IMR-90 (cell line): Measurements from ENCODE around the gene HTT. TPM values are rescaled to one million over a fixed set of nuclear protein-coding genes. Genes with fewer than 3 reads are reported as not detected.

Experiments
- ATAC-seq: fragments of 200-7000 bp; cut with Tn5 transposase; 2 replicates; pipeline ENCODE4 v1.9.1; 2020; ENCODE audit warnings: low read depth, mild to moderate bottlenecking, moderate library complexity
- BruUV-seq: library from RNA; stranded (reverse); fragments of 400-500 nt; replicated peaks from 2 replicates; lab custom pipeline; 2021; lab: Mats Ljungman, UMichigan
- CTCF ChIA-PET: fragments of 300-600 bp; formaldehyde crosslinking; extraction: SDS; loops from one replicate; lab custom pipeline; 2021; ENCODE audit warnings: antibody characterized with exemption; lab: Yijun Ruan, JAX
- POLR2A ChIA-PET: fragments of 300-600 bp; sonication (Branson Sonifier 250); formaldehyde crosslinking; loops from one replicate; lab custom pipeline; 2022; ENCODE audit warnings: antibody characterized with exemption; ENCODE audit not compliant: unreplicated experiment; lab: Charles Lee
- DNase-seq: peaks from one replicate; pipeline ENCODE4 v3.0.0; 2013
- H2AFZ ChIP-seq: replicated peaks from 2 replicates; pipeline ENCODE3; 2013; ENCODE audit warnings: low read length, mild to moderate bottlenecking; ENCODE audit not compliant: poor library complexity
- H2AK5ac ChIP-seq: 2 replicates; pipeline ENCODE4 v1.6.1; 2013; ENCODE audit warnings: low read depth, low read length, inconsistent platforms
- H2AK9ac ChIP-seq: replicated peaks from 2 replicates; pipeline ENCODE3; 2013; ENCODE audit warnings: mild to moderate bottlenecking, low read depth, low read length, moderate library complexity; ENCODE audit not compliant: poor library complexity
- H2BK120ac ChIP-seq: 2 replicates; pipeline ENCODE4 v1.6.1; 2013; ENCODE audit warnings: low read depth, low read length, inconsistent platforms
- H2BK15ac ChIP-seq: 3 replicates; pipeline ENCODE4 v1.6.1; 2013; ENCODE audit warnings: low read depth, low read length, inconsistent platforms
- H2BK20ac ChIP-seq: 2 replicates; pipeline ENCODE4 v1.6.1; 2013; ENCODE audit warnings: low read depth, mild to moderate bottlenecking, inconsistent platforms, low read length, moderate library complexity
- H2BK5ac ChIP-seq: 2 replicates; pipeline ENCODE4 v1.6.1; 2013; ENCODE audit warnings: mild to moderate bottlenecking, low read depth, low read length, inconsistent platforms; ENCODE audit not compliant: poor library complexity, severe bottlenecking
- H3K14ac ChIP-seq: replicated peaks from 2 replicates; pipeline ENCODE4 v1.6.1; 2013; ENCODE audit warnings: low read depth, low read length, inconsistent platforms
- H3K18ac ChIP-seq: 2 replicates; pipeline ENCODE4 v1.6.1; 2013; ENCODE audit warnings: low read depth, low read length, control low read depth
- H3K23ac ChIP-seq: 2 replicates; pipeline ENCODE4 v1.6.1; 2013; ENCODE audit warnings: low read depth, low read length, inconsistent platforms
- H3K27ac ChIP-seq: 2 replicates; pipeline ENCODE4 v1.5.1; 2013; ENCODE audit warnings: mild to moderate bottlenecking, control low read depth, low read length; ENCODE audit not compliant: insufficient read depth
- H3K27me3 ChIP-seq: 2 replicates; pipeline ENCODE4 v1.6.1; 2013; ENCODE audit warnings: low read length; ENCODE audit not compliant: control insufficient read depth, insufficient read depth
- H3K36me3 ChIP-seq: 2 replicates; pipeline ENCODE4 v1.6.1; 2013; ENCODE audit warnings: low read length, mixed read lengths; ENCODE audit not compliant: control insufficient read depth, insufficient read depth
- H3K4ac ChIP-seq: 2 replicates; pipeline ENCODE4 v1.6.1; 2013; ENCODE audit warnings: low read depth, low read length, inconsistent platforms
- H3K4me1 ChIP-seq: 2 replicates; pipeline ENCODE4 v1.6.1; 2013; ENCODE audit warnings: low read length, mixed read lengths; ENCODE audit not compliant: control insufficient read depth, insufficient read depth
- H3K4me2 ChIP-seq: 2 replicates; pipeline ENCODE4 v1.6.1; 2013; ENCODE audit warnings: low read depth, mild to moderate bottlenecking, control low read depth, low read length, moderate library complexity
- H3K4me3 ChIP-seq: 2 replicates; pipeline ENCODE4 v1.5.1; 2013; ENCODE audit warnings: low read depth, mild to moderate bottlenecking, control low read depth, low read length, moderate library complexity; ENCODE audit not compliant: insufficient read depth
- H3K56ac ChIP-seq: 2 replicates; pipeline ENCODE4 v1.6.1; 2013; ENCODE audit warnings: low read length, inconsistent platforms; ENCODE audit not compliant: insufficient read depth; ENCODE audit errors: extremely low read depth
- H3K79me1 ChIP-seq, 2 experiments: 2 replicates each; pipeline ENCODE4 v1.6.1; 2013; ENCODE audit warnings: low read length in 2 of 2, inconsistent platforms in 1 of 2, low read depth in 1 of 2
- H3K9ac ChIP-seq: 2 replicates; pipeline ENCODE4 v1.6.1; 2013; ENCODE audit warnings: low read depth, low read length, control low read depth
- H3K9me1 ChIP-seq: 2 replicates; pipeline ENCODE4 v1.6.1; 2013; ENCODE audit warnings: low read length, inconsistent platforms; ENCODE audit not compliant: insufficient read depth
- H3K9me3 ChIP-seq: 2 replicates; pipeline ENCODE4 v1.6.1; 2013; ENCODE audit warnings: low read length; ENCODE audit not compliant: control insufficient read depth, insufficient read depth
- H4K20me1 ChIP-seq: 2 replicates; pipeline ENCODE4 v1.6.1; 2013; ENCODE audit warnings: low read length, inconsistent platforms; ENCODE audit not compliant: insufficient read depth
- H4K5ac ChIP-seq: 2 replicates; pipeline ENCODE4 v1.6.1; 2013; ENCODE audit warnings: mild to moderate bottlenecking, low read depth, low read length, control low read depth
- H4K8ac ChIP-seq, 2 experiments: 2 replicates each; pipeline ENCODE4 v1.6.1; 2013; ENCODE audit warnings: low read depth in 2 of 2, low read length in 2 of 2, control low read depth in 1 of 2, inconsistent platforms in 1 of 2
- H4K91ac ChIP-seq: 2 replicates; pipeline ENCODE4 v1.6.1; 2013; ENCODE audit warnings: low read depth, low read length, inconsistent platforms; ENCODE audit not compliant: insufficient read depth
- CEBPB ChIP-seq: IDR thresholded peaks from 2 replicates; pipeline ENCODE4 v1.6.1; 2012; ENCODE audit warnings: low read depth, low read length, improper control_type of control experiment
- CHD1 ChIP-seq: IDR thresholded peaks from 2 replicates; pipeline ENCODE4 v1.6.1; 2012; ENCODE audit warnings: low read depth, low read length, improper control_type of control experiment
- FOS ChIP-seq: fragments of 150-350 bp; IDR thresholded peaks from 2 replicates; pipeline ENCODE4 v1.6.1; 2016; ENCODE audit warnings: low read depth, low read length
- MXI1 ChIP-seq: IDR thresholded peaks from 2 replicates; pipeline ENCODE4 v1.6.1; 2012; ENCODE audit warnings: low read depth, mild to moderate bottlenecking, low read length, moderate library complexity, borderline replicate concordance
- NFE2L2 ChIP-seq: fragments of 150-350 bp; IDR thresholded peaks from 2 replicates; pipeline ENCODE4 v1.6.1; 2016; ENCODE audit warnings: low read depth, mild to moderate bottlenecking, low read length
- RAD21 ChIP-seq: IDR thresholded peaks from 2 replicates; pipeline ENCODE4 v1.6.1; 2012; ENCODE audit warnings: low read length, improper control_type of control experiment
- SMC3 ChIP-seq: fragments of 150-350 bp; IDR thresholded peaks from 2 replicates; pipeline ENCODE4 v1.6.1; 2016; ENCODE audit warnings: low read depth, mild to moderate bottlenecking, antibody characterized with exemption, low read length, moderate library complexity
- WGBS, 2 experiments: methylation state at CpG; one replicate each; pipeline versions ENCODE4 v1.1.5 to v1.1.7; 2013; ENCODE audit warnings: missing lambda C conversion rate in 2 of 2; ENCODE audit not compliant: insufficient read length in 1 of 2; ENCODE audit errors: extremely low coverage in 2 of 2; 5-methylcytosine and 5-hydroxymethylcytosine counted together
- dilution Hi-C: fragments of 300-500 bp; cut with HindIII; formaldehyde crosslinking; loops from one replicate; pipeline ENCODE4 v1.14.3; 2018; ENCODE audit warnings: low sequenced_read_pairs; ENCODE audit not compliant: unreplicated experiment
- in situ Hi-C: fragments of 300-500 bp; cut with MboI; formaldehyde crosslinking; loops from 3 replicates; pipeline ENCODE4 v1.14.3; 2019; ENCODE audit warnings: low sequenced_read_pairs, inconsistent platforms, mixed read lengths
- intact Hi-C: fragments of 100-400 bp; cut with micrococcal nuclease; formaldehyde crosslinking; loops from 2 replicates; pipeline ENCODE4 v1.10.0; 2022
- polyA plus RNA-seq, 3 experiments: library from polyadenylated mRNA; depleted of rRNA; stranded (reverse); fragments of >200 nt; gene quantifications; 2 replicates each; pipeline ENCODE4 v1.2.3, GENCODE V29; 2012; ENCODE audit warnings: low replicate concordance in 1 of 3
- total RNA-seq: library from RNA; depleted of rRNA; stranded (reverse); fragments of >200 nt; gene quantifications from 2 replicates; pipeline ENCODE4 v1.2.3, GENCODE V29; 2012
- TF ChIP-seq, protein P1 (sequence below): conservative IDR thresholded peaks from 2 replicates; pipeline ENCODE4 v1.5.1; 2012; ENCODE audit warnings: mild to moderate bottlenecking, low read depth, low read length, improper control_type of control experiment
- TF ChIP-seq, protein P2 (sequence below): fragments of 150-350 bp; IDR thresholded peaks from 2 replicates; pipeline ENCODE4 v1.6.1; 2017; ENCODE audit warnings: mild to moderate bottlenecking, antibody characterized with exemption, low read length, low read depth
- TF ChIP-seq, protein P3 (sequence below): fragments of 150-350 bp; IDR thresholded peaks from 2 replicates; pipeline ENCODE4 v1.6.1; 2016; ENCODE audit warnings: low read depth, mild to moderate bottlenecking, low read length, moderate library complexity, borderline replicate concordance

HTT gene
- total and polyA plus RNA-seq, 2 of the 4 experiments (the other 2 are of a cell fraction) = 11.6 to 14.3 TPM

DNA sequence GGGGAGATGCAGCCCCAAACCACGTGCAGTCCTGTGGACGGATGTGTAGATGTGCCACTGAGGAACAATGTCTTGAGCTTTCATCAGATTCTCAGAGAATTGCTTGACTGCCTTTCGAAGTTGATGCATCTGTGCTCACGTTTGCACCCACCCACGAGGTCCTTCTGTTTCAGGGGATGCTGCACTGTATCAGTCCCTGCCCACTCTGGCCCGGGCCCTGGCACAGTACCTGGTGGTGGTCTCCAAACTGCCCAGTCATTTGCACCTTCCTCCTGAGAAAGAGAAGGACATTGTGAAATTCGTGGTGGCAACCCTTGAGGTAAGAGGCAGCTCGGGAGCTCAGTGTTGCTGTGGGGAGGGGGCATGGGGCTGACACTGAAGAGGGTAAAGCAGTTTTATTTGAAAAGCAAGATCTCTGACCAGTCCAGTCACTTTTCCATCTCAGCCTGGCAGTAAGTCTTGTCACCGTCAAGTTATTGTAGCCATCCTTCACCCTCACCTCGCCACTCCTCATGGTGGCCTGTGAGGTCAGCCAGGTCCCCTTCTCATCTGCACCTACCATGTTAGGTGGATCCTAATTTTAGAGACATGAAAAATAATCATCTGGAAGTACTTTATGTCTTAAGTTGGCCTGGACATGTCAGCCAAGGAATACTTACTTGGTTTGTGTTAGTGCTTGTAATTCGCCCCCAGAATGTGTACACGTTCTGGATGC is 138.1 kb downstream of the HTT start:
- DNase-seq (no peak), ATAC-seq (no peak)
- 98% methylated on average over 5 of the region's 12 CpGs; no CpG with 5 or more reads in 1 of the 2 experiments for WGBS, 2 experiments
- Histone ChIP-seq H3K79me1 (no peaks in the 10 kb centered on the region), H3K14ac (no peak overlapping the region), H3K27ac (no peak overlapping the region), H2BK15ac (no peak overlapping the region), H4K91ac (no peak overlapping the region), H3K4ac (no peak overlapping the region), H2AFZ (no peak overlapping the region), H2BK120ac (no peak overlapping the region), H2BK20ac (no peak overlapping the region), H3K9me3 (no peaks in the 10 kb centered on the region), H3K4me2 (no peak overlapping the region), H2BK5ac (no peak overlapping the region), H2AK5ac (no peak overlapping the region), H3K9ac (no peak overlapping the region), H4K20me1 (no peaks in the 10 kb centered on the region), H2AK9ac (no peak overlapping the region), H3K23ac (no peak overlapping the region), H3K9me1 (peaks cover 11% of the 10 kb centered on the region), H4K5ac (no peak overlapping the region), H4K8ac (no peak overlapping the region), H3K56ac (no peak overlapping the region), H3K4me1 (no peaks in the 10 kb centered on the region), H3K36me3 (peaks cover 55% of the 10 kb centered on the region), H3K27me3 (no peaks in the 10 kb centered on the region), H3K18ac (no peak overlapping the region), H3K4me3 (no peak overlapping the region)
- intact Hi-C loops = no loop called here
- dilution Hi-C loops = no loop called here
- ChIA-PET POLR2A (no interaction called here), CTCF (no interaction called here)
- in situ Hi-C loops = no loop called here
- TF ChIP-seq RAD21 (no peak), CEBPB (no peak), SMC3 (no peak), CHD1 (no peak), FOS (no peak), MXI1 (no peak), NFE2L2 (no peak)
- TF ChIP-seq, protein P1, sequence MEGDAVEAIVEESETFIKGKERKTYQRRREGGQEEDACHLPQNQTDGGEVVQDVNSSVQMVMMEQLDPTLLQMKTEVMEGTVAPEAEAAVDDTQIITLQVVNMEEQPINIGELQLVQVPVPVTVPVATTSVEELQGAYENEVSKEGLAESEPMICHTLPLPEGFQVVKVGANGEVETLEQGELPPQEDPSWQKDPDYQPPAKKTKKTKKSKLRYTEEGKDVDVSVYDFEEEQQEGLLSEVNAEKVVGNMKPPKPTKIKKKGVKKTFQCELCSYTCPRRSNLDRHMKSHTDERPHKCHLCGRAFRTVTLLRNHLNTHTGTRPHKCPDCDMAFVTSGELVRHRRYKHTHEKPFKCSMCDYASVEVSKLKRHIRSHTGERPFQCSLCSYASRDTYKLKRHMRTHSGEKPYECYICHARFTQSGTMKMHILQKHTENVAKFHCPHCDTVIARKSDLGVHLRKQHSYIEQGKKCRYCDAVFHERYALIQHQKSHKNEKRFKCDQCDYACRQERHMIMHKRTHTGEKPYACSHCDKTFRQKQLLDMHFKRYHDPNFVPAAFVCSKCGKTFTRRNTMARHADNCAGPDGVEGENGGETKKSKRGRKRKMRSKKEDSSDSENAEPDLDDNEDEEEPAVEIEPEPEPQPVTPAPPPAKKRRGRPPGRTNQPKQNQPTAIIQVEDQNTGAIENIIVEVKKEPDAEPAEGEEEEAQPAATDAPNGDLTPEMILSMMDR = no peak
- TF ChIP-seq, protein P2, sequence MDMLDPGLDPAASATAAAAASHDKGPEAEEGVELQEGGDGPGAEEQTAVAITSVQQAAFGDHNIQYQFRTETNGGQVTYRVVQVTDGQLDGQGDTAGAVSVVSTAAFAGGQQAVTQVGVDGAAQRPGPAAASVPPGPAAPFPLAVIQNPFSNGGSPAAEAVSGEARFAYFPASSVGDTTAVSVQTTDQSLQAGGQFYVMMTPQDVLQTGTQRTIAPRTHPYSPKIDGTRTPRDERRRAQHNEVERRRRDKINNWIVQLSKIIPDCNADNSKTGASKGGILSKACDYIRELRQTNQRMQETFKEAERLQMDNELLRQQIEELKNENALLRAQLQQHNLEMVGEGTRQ = no peak
- TF ChIP-seq, protein P3, sequence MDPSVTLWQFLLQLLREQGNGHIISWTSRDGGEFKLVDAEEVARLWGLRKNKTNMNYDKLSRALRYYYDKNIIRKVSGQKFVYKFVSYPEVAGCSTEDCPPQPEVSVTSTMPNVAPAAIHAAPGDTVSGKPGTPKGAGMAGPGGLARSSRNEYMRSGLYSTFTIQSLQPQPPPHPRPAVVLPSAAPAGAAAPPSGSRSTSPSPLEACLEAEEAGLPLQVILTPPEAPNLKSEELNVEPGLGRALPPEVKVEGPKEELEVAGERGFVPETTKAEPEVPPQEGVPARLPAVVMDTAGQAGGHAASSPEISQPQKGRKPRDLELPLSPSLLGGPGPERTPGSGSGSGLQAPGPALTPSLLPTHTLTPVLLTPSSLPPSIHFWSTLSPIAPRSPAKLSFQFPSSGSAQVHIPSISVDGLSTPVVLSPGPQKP = no peak
- BruUV-seq = no TSS peak
